GM18499 (cell line): ENCODE results near the gene BSN.
A peak's percentile ranks its signal among the peaks of the same experiment; 100 is the strongest.

Source experiments
- ATAC-seq: cut with Tn5 transposase; IDR thresholded peaks from one replicate; pipeline ENCODE4 v1.9.1; 2021; ENCODE audit warnings: moderate number of reproducible peaks; ENCODE audit not compliant: insufficient read depth, unreplicated experiment

Gene BSN

GRCh38 chr3:49711489-49711888 is 157.2 kb downstream of the BSN start:
- ATAC-seq: no peak

GRCh38 chr3:49712166-49712565 is 157.9 kb downstream of the BSN start:
- no peak for ATAC-seq

- no peak for ATAC-seq
Measured at GRCh38 chr3:49712631-49713317, 158.5 kb downstream of the BSN start.

- no peak for ATAC-seq
Measured at GRCh38 chr3:49713336-49714105, 159.2 kb downstream of the BSN start.

GRCh38 chr3:49714728-49715550 is 160.7 kb downstream of the BSN start:
- no peak for ATAC-seq

GRCh38 chr3:49715611-49716121 is 161.4 kb downstream of the BSN start:
- no peak for ATAC-seq

GRCh38 chr3:49716169-49716568 is 161.9 kb downstream of the BSN start:
- no peak for ATAC-seq

- ATAC-seq: no peak
Measured at GRCh38 chr3:49716691-49717210, 162.5 kb downstream of the BSN start.

GRCh38 chr3:49717211-49717958 is 163.1 kb downstream of the BSN start:
- ATAC-seq: no peak

GRCh38 chr3:49717959-49718857 is 163.9 kb downstream of the BSN start:
- ATAC-seq: no peak

- ATAC-seq: no peak
Measured at GRCh38 chr3:49718858-49719213, 164.6 kb downstream of the BSN start.

- ATAC-seq: peak; percentile 40
Measured at GRCh38 chr3:49719214-49719884, 165.1 kb downstream of the BSN start, which contains the start of gene AMIGO3. Gene AMIGO3, minus strand, starts transcription at chr3:49719684. Its CDS starts 219 bp downstream, at chr3:49719465.
